HG03439 (cell line): Measurements from ENCODE around the gene CENPF.
"Not testable (repeated sequence)": the region's sequence is repeated elsewhere in the genome, so short reads cannot be mapped to it uniquely, and the experiment has no call there.

Experiments used
- ATAC-seq: cut with Tn5 transposase; IDR thresholded peaks from one replicate; pipeline ENCODE4 v1.9.1; 2021; ENCODE audit warnings: mild to moderate bottlenecking, moderate library complexity; ENCODE audit not compliant: unreplicated experiment

CENPF gene

GRCh38 chr1:214602764-214603657, at the start of gene CENPF:
TSS of gene CENPF (plus strand) at chr1:214603195. CDS start at chr1:214613755, 10,560 bp downstream.
- ATAC-seq, result peak; percentile 99

DNA sequence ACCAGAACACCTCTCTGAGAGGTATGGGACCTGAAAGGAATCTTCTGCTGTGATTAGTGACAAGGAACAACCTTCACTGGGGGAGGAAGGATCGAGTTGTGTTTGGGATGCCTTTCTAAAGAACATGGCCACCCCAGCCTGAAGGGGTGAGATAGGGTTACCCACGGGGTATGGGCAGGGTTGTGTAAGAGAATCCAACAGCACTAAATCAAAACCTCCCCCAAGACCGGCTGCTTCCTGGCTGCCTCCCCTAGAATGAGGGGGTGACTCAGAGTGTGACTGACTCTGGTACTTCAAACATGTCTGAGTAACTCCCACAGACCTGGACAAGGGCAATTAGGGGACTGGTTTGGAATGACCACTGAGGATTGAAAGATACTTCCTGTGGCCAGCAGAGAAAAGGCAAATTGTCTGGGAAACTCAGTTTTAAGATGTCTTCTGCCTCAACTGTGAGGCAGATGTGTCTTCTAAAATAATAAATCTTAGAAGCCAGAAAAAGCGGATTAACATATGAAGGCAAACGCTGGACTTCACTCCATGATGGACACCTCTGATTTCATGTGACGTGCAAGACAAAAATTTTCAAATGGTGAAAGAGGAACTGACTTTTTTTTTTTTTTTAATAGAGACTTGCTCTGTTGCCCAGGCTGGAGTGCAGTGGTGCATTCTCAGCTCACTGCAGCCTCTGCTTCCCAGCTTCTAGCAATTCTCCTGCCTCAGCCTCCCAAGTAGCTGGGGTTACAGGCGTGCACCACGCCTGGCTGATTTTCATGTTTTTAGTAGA, 44.9 kb upstream of the CENPF start:
- no peak for ATAC-seq

DNA sequence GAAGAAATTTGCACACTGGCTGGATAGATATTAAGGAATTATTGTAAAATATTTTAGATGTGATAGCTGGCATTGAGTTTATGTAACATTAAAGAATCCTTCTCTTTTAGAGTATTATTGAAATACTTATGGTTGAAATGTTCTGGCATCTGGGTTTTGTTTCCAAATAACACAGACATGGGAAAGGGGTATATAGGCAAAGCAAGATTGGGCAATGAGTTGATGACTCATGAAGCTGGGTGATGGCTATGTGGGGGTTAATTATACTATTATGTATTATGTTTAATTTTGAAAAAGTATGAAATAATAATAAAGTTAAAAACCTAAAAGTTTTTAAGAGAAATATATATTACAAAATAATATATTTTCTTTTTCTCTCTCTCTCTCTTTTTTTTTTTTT, 39.1 kb upstream of the CENPF start:
- no peak for ATAC-seq

DNA sequence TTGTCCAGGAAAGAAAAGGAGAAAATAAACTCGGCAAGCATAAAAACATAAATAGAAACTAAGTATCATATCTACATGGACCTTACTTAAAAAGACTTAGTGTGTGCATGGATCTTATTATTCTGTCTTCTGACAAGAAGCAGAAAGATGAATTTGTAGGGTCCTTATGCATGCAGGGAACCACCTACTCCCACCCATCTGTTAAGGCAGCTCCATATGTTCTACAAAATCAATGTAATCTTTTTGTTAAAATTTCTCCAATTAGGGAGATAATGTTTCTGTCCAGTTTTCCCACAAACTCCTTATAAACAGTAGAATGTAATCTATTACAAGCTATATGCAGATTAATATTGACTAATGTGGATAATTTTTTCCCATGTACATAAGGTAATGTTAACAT, 37.7 kb upstream of the CENPF start:
- no peak for ATAC-seq

GRCh38 chr1:214566158-214567104, 36.6 kb upstream of the CENPF start:
- ATAC-seq, result no peak

- ATAC-seq, result no peak
Measured at GRCh38 chr1:214567481-214567980, 35.5 kb upstream of the CENPF start.

- no peak for ATAC-seq
Measured at GRCh38 chr1:214568328-214568727, 34.7 kb upstream of the CENPF start.

DNA sequence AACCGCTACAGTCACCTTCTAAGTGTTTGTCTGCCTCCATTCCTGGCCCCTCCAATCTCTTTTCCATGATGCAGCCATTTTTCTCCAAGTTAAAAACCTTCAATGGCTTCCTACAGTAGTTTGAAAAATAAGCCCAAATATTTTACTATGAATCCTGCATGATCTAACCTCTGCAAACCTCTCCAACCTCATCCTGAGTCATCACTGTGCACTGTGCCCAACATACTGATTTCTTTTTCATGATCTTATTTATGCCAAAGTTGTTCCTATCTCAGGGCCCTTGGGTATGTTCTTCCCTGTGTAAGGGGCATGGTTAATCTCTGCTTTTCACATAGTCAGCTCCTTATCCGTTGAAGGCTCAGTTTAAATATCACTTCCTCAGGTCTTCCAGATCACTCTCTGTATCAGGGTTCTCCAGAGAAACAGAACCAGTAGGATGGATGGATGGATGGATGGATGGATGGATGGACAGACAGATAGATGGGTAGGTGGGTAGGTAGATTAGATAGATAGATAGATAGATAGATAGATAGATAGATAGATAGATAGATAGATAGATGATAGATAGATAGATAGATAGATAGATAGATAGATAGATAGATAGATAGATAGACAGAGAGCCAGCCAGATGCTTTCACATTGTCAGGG, 33.5 kb upstream of the CENPF start:
- no peak for ATAC-seq

DNA sequence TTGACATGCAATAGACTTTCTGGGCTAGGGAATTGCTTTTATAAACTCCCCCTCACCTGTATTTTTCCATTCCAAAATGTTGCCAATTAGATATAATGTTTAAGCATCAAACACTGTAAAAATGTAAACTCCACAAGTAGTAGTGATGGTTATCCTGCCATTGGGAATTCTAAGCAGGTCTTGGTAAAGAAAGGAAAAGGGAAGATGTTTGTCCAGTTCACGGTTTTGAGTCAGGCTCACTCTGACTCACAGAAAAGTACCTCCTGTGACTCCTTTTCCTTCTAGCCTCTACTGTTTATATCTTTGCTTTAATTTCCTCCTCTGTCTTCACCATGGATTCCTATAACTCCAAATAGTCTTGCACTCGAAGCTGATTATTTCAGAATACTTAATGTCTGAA, 32.6 kb upstream of the CENPF start:
- no peak for ATAC-seq

DNA sequence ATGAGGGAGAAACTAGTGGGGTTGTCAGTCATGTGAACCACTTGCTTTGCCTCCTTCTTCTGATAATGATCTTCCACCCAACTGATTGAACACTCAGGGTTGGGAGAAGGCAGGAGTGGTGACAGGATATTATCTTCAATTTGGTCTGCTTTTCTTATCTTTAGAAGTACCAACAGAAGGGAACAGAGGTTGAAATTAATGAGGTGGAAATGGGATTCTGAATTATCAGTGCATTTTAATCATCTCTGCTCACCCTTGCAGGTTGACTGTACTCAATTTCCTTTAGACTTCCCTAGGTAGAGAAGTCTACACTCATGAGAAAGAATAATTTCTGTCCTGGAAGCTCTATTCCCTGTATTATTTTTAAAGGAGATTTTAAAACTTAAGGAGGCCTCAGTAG, 31.7 kb upstream of the CENPF start:
- no peak for ATAC-seq

DNA sequence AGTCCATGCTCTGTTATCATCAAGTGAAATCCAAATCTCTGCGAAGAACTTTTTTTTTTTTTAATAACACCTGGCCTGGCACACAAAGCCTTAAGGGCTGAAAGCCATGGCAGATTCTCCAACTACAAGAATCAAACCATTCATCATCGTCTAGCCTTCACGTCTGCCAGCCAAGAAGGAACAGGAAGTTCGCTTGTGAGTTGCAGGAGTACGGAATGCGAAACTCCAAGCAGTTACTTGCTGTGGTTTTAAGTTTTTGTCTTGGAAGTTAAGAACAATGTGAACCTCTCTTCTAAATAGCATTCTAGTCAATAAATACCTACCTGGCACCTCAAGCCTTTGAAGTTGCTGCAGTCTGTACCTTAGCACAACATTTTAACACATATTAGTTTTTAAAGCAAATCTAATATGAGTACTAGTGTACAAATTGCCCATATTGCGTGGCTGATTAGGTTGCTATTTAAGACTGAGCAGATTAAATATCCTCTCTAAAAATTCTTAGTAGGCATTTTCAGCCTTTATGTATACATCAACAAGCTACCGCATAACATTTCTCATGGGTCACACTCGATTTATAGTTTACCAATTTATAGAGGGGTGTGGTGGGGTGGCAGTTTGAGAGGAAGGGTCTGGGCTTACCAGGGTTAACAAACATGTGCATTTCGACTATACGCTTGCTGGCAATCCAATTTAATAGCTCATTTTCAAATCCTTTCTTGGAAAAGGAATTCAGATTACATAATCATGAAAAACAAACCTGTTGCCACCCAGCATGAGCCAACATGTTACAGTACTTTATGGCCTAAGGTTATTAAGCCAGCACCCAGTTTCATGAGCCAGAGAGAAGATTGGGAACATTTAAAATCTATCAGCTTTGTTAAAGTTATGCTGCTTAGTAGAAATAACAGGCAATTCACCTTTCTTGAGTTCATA, 29.3 kb upstream of the CENPF start:
- ATAC-seq, result no peak

GRCh38 chr1:214574598-214575411, 28.2 kb upstream of the CENPF start:
- ATAC-seq, result no peak

DNA sequence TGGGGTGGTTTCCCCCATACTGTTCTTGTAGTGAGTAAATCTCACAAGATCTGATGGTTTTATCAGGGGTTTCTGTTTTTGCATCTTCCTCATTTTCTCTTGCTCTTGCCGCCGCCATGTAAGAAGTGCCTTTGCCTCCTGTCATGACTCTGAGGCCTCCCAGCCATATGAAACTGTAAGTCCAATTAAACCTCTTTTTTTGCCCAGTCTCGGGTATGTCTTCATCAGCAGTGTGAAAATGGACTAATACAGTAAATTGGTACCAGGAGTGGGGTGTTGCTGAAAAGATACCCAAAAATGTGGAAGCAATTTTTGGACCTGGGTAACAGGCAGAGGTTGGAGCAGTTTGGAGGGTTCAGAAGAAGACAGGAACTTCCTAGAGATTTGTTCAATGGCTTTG, 26.9 kb upstream of the CENPF start:
- ATAC-seq, result not testable (repeated sequence)

GRCh38 chr1:214579183-214579582, 23.8 kb upstream of the CENPF start:
- ATAC-seq, result no peak

DNA sequence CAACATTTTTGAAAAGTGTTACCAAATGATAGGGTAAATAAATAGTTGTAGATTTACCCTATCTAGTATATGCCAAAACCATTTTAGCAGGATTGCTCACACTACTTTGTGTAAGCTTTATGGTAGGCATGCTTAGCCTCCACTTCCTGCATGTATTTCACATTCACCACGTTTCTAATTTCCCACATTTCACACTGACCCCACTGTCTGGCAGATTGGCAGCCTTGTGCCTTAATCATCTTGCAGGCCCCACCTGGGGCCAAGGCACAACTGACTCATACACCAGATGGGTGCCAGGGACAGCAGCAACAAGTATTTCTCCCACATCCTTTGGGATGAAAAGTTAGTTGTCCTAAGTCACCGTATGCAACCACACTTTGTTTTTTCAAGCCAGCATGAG, 21.2 kb upstream of the CENPF start:
- no peak for ATAC-seq

- ATAC-seq, result no peak
Measured at GRCh38 chr1:214582289-214582891, 20.6 kb upstream of the CENPF start.

- no peak for ATAC-seq
Measured at GRCh38 chr1:214583113-214583512, 19.9 kb upstream of the CENPF start.
